ENCODE measurements around the gene WIZ.

- TF ChIP-seq CTCF (IDR thresholded peaks at IDR 0.05) = no peak
- no peak for TF ChIP-seq POLR2A (IDR thresholded peaks at IDR 0.05; ENCODE audit: low read depth)
Measured at GRCh38 chr19:15424692-15425272, 25.0 kb downstream of the WIZ start.

All from esophagus muscularis mucosa (tissue), 3 donors.